Keratinocyte (primary cell): ENCODE data around the gene ABCA4. TPM values are rescaled to one million over a fixed set of nuclear protein-coding genes. Genes with fewer than 3 reads are reported as not detected.

Experiments
- DNase-seq: peaks from one replicate; pipeline ENCODE4 v3.0.0-alpha.2; 2011; ENCODE audit warnings: low read depth, missing footprints, low spot score
- FAIRE-seq: peaks from 2 replicates; lab custom pipeline; 2011; peaks lifted over from hg19 to GRCh38; lab: Jason Lieb, UNC
- H2AFZ ChIP-seq: 2 replicates; pipeline ENCODE4 v1.6.0; 2012; ENCODE audit warnings: low read length, control low read depth, inconsistent platforms; ENCODE audit not compliant: control insufficient read depth
- H3K27ac ChIP-seq: 2 replicates; pipeline ENCODE4 v1.5.1; 2011; ENCODE audit warnings: low read length; ENCODE audit not compliant: control insufficient read depth, insufficient read depth
- H3K27me3 ChIP-seq: 3 replicates; pipeline ENCODE4 v1.6.0; 2011; ENCODE audit warnings: low read length; ENCODE audit not compliant: control insufficient read depth, insufficient read depth; ENCODE audit errors: extremely low read depth
- H3K36me3 ChIP-seq, 2 experiments: 2 replicates in 1 of 2; 3 replicates in 1 of 2; pipeline ENCODE4 v1.5.1; 2011; ENCODE audit warnings: low read length in 2 of 2, mild to moderate bottlenecking in 1 of 2; ENCODE audit not compliant: control insufficient read depth in 2 of 2, insufficient read depth in 2 of 2; ENCODE audit errors: extremely low read depth in 1 of 2
- H3K4me1 ChIP-seq: 3 replicates; pipeline ENCODE4 v1.5.1; 2011; ENCODE audit warnings: low read length; ENCODE audit not compliant: control insufficient read depth, insufficient read depth; ENCODE audit errors: extremely low read depth
- H3K4me2 ChIP-seq: 3 replicates; pipeline ENCODE4 v1.6.0; 2011; ENCODE audit warnings: low read depth, low read length; ENCODE audit not compliant: control insufficient read depth, insufficient read depth; ENCODE audit errors: extremely low read depth
- H3K4me3 ChIP-seq, 3 experiments: fragments of 200-600 bp in 1 of 3; sonication (generic) in 1 of 3; 2 replicates in 2 of 3; 3 replicates in 1 of 3; pipeline ENCODE4 v1.5.1; 2011 to 2016; ENCODE audit warnings: low read length in 3 of 3, mild to moderate bottlenecking in 3 of 3, control low read depth in 2 of 3, inconsistent platforms in 1 of 3, low read depth in 1 of 3, mixed read lengths in 1 of 3, mixed run types in 1 of 3, moderate library complexity in 1 of 3; ENCODE audit not compliant: control insufficient read depth in 2 of 3, insufficient read depth in 2 of 3; ENCODE audit errors: extremely low read depth in 1 of 3
- H3K79me2 ChIP-seq: 2 replicates; pipeline ENCODE4 v1.6.0; 2012; ENCODE audit warnings: low read length; ENCODE audit not compliant: control insufficient read depth, insufficient read depth
- H3K9ac ChIP-seq: 3 replicates; pipeline ENCODE4 v1.6.0; 2011; ENCODE audit warnings: low read length; ENCODE audit not compliant: control insufficient read depth, insufficient read depth; ENCODE audit errors: extremely low read depth
- H3K9me1 ChIP-seq: 3 replicates; pipeline ENCODE4 v1.6.0; 2011; ENCODE audit warnings: low read length; ENCODE audit not compliant: control insufficient read depth, insufficient read depth; ENCODE audit errors: extremely low read depth
- H3K9me3 ChIP-seq: 2 replicates; pipeline ENCODE4 v1.5.1; 2012; ENCODE audit warnings: low read depth, low read length; ENCODE audit not compliant: control insufficient read depth
- H4K20me1 ChIP-seq: 3 replicates; pipeline ENCODE4 v1.6.0; 2011; ENCODE audit warnings: low read length; ENCODE audit not compliant: control insufficient read depth, insufficient read depth; ENCODE audit errors: extremely low read depth
- EZH2 ChIP-seq: IDR thresholded peaks from one replicate; pipeline ENCODE4 v1.6.1; 2012; ENCODE audit warnings: inconsistent platforms, mild to moderate bottlenecking, low read length, moderate library complexity
- dilution Hi-C: fragments of 300-500 bp; cut with MboI; formaldehyde crosslinking; loops from one replicate; pipeline ENCODE4 v1.7.0; 2020; ENCODE audit warnings: low sequenced_read_pairs; ENCODE audit not compliant: extremely low pct_ligation_motif_present
- polyA plus RNA-seq, 5 experiments: library from polyadenylated mRNA; depleted of rRNA in 3 of 5; stranded (reverse) in 3 of 5; stranded (forward) in 1 of 5; unstranded in 1 of 5; fragments of >200 nt; gene quantifications; 1 replicate in 1 of 5; 2 replicates in 3 of 5; 3 replicates in 1 of 5; pipeline versions ENCODE4 v1.2.1 to v1.2.3, GENCODE V29; 2011 to 2012; ENCODE audit warnings: missing spikeins in 2 of 5, low read depth in 1 of 5, low replicate concordance in 1 of 5
- TF ChIP-seq, protein P1 (sequence below), 3 experiments: IDR thresholded peaks in 1 of 3; conservative IDR thresholded peaks in 1 of 3; optimal IDR thresholded peaks in 1 of 3; 2 replicates in 2 of 3; 3 replicates in 1 of 3; pipeline versions ENCODE3 to v1.5.1; 2011; ENCODE audit warnings: low read length in 3 of 3, mild to moderate bottlenecking in 3 of 3, moderate library complexity in 2 of 3, control low read depth in 1 of 3, inconsistent platforms in 1 of 3; ENCODE audit not compliant: insufficient read depth in 2 of 3; ENCODE audit errors: extremely low read depth in 1 of 3

ABCA4 gene
- polyA plus RNA-seq, 1 donor (not counting 4 experiments of a cell fraction or from before 2014, with no cell fraction given): 0.04 TPM

- H3K4me3 ChIP-seq: no peak overlapping the region
- H3K9ac ChIP-seq: no peak overlapping the region
- no peak overlapping the region for H3K4me2 ChIP-seq
- no peak overlapping the region for H3K27ac ChIP-seq
- no peaks in the 10 kb centered on the region for H3K79me2 ChIP-seq
- FAIRE-seq (no peak), DNase-seq (no peak)
- H3K27me3 ChIP-seq: peaks cover 4% of the 10 kb centered on the region
- no peaks in the 10 kb centered on the region for H3K9me3 ChIP-seq
- H3K4me1 ChIP-seq: peaks cover 3% of the 10 kb centered on the region
- no peaks in the 10 kb centered on the region for H3K36me3 ChIP-seq
- dilution Hi-C loops: no loop called here
- H2AFZ ChIP-seq: no peak overlapping the region
- H4K20me1 ChIP-seq: no peaks in the 10 kb centered on the region
- no peaks in the 10 kb centered on the region for H3K9me1 ChIP-seq
- TF ChIP-seq, protein P1, sequence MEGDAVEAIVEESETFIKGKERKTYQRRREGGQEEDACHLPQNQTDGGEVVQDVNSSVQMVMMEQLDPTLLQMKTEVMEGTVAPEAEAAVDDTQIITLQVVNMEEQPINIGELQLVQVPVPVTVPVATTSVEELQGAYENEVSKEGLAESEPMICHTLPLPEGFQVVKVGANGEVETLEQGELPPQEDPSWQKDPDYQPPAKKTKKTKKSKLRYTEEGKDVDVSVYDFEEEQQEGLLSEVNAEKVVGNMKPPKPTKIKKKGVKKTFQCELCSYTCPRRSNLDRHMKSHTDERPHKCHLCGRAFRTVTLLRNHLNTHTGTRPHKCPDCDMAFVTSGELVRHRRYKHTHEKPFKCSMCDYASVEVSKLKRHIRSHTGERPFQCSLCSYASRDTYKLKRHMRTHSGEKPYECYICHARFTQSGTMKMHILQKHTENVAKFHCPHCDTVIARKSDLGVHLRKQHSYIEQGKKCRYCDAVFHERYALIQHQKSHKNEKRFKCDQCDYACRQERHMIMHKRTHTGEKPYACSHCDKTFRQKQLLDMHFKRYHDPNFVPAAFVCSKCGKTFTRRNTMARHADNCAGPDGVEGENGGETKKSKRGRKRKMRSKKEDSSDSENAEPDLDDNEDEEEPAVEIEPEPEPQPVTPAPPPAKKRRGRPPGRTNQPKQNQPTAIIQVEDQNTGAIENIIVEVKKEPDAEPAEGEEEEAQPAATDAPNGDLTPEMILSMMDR (optimal IDR thresholded peaks at IDR 0.05 in 1 of 3, IDR thresholded peaks at IDR 0.05 in 1 of 3, conservative IDR thresholded peaks at IDR 0.05 in 1 of 3; ENCODE audit: extremely low read depth in 1 of 3, insufficient read depth in 2 of 3, low read length in 3 of 3): no peak
- no peak for TF ChIP-seq EZH2
These were observed 7.2 kb downstream of the ABCA4 start for GRCh38 chr1:94113589-94114226.

GRCh38 chr1:94111879-94112278 is 9.1 kb downstream of the ABCA4 start:
- H2AFZ ChIP-seq: no peak overlapping the region
- no peaks in the 10 kb centered on the region for H3K9me3 ChIP-seq
- dilution Hi-C loops: no loop called here
- peaks cover 4% of the 10 kb centered on the region for H3K27me3 ChIP-seq
- TF ChIP-seq EZH2: no peak
- TF ChIP-seq, protein P1 (optimal IDR thresholded peaks at IDR 0.05 in 1 of 3, IDR thresholded peaks at IDR 0.05 in 1 of 3, conservative IDR thresholded peaks at IDR 0.05 in 1 of 3; ENCODE audit: extremely low read depth in 1 of 3, insufficient read depth in 2 of 3, low read length in 3 of 3): no peak
- H3K9me1 ChIP-seq: no peaks in the 10 kb centered on the region
- H3K79me2 ChIP-seq: no peaks in the 10 kb centered on the region
- no peak overlapping the region for H3K4me3 ChIP-seq
- no peaks in the 10 kb centered on the region for H4K20me1 ChIP-seq
- no peak for DNase-seq
- FAIRE-seq: no peak
- no peak overlapping the region for H3K4me2 ChIP-seq
- no peaks in the 10 kb centered on the region for H3K36me3 ChIP-seq
- H3K9ac ChIP-seq: no peak overlapping the region
- peaks cover 3% of the 10 kb centered on the region for H3K4me1 ChIP-seq
- H3K27ac ChIP-seq: no peak overlapping the region
